ENCODE data around the gene MYB.

MYB gene

DNA sequence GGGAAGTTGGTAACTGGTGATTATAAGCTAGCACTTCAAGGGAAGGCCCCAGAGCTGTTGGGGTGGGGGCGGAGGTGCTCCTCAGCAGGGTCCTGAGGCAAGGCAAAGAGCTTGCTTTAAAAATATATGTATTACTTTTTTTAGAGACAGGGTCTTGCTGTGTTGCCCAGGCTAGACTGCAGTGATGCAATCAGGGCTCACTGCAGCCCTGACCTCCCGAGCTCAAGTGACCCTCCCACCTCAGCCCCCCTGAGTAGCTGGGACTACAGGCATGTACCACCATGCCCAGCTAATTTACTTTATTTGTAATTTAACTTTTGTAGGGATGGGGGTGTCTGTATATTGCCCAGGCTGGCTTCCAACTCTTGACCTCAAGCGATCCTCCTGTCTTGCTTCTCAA is 87.2 kb downstream of the MYB start:
- Mint-ChIP-seq H3K4me1 (peaks cover 37 to 68% of the 10 kb centered on the region in 2 donors), H3K36me3 (peaks cover 0 to 3% of the 10 kb centered on the region in 2 donors), H3K4me3 (peak overlapping the region in 1 of 2 donors; percentile 10), H3K9me3 (no peaks in the 10 kb centered on the region), H3K27me3 (no peaks in the 10 kb centered on the region), H3K27ac (peak overlapping the region; percentile 38)
- ATAC-seq (replicated peaks), result no peak
- no peak for DNase-seq

DNA sequence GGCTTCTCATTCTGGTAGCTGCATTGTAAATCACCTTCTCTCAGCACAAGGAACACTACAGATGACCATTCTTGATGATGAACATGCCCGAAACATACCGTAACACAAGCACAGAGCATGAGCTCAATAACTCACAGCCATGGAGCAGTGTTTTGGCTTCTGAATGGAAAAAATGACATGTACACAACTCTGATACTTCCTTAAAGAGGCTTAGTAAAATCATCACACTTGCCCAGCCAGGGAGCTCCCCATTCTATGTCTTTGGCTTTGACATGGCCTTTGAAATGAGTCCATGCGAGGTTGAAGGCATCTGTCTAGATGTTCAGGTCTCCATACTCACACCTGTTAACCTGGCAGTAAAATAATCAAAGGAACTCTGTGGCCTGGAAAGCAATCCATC is 87.6 kb downstream of the MYB start:
- no peak for DNase-seq
- peak overlapping the region; percentile 38 for H3K27ac Mint-ChIP-seq
- H3K4me1 Mint-ChIP-seq, result peaks cover 37 to 68% of the 10 kb centered on the region in 2 donors
- peak; percentile 71 to 81 for ATAC-seq (replicated peaks)
- no peaks in the 10 kb centered on the region for H3K9me3 Mint-ChIP-seq
- peak overlapping the region in 1 of 2 donors; percentile 10 for H3K4me3 Mint-ChIP-seq
- H3K36me3 Mint-ChIP-seq, result peaks cover 0 to 3% of the 10 kb centered on the region in 2 donors
- H3K27me3 Mint-ChIP-seq, result no peaks in the 10 kb centered on the region
